GM23338 (cell line): Measurements from ENCODE around the gene SSBP2.

ENCODE experiments used
- CREB1 ChIP-seq: fragments of 250-450 bp; sonication (Bioruptor Pico); IDR thresholded peaks from 2 replicates; pipeline ENCODE4 v1.5.0; 2020; ENCODE audit warnings: low read depth, mild to moderate bottlenecking, moderate library complexity
- EZH2 ChIP-seq: fragments of 200-600 bp; sonication (generic); IDR thresholded peaks from one replicate; pipeline ENCODE4 v1.8.0; 2017; ENCODE audit warnings: antibody characterized with exemption, mild to moderate bottlenecking, low read depth; ENCODE audit not compliant: unreplicated experiment
- EZH2phosphoT487 ChIP-seq: fragments of 200-600 bp; sonication (generic); IDR thresholded peaks from one replicate; pipeline ENCODE4 v1.8.1; 2018; ENCODE audit warnings: antibody characterized with exemption; ENCODE audit not compliant: unreplicated experiment
- JUNB ChIP-seq: IDR thresholded peaks from one replicate; pipeline ENCODE4 v1.6.1; 2016; ENCODE audit warnings: antibody characterized with exemption; ENCODE audit not compliant: unreplicated experiment
- POLR2AphosphoS5 ChIP-seq: IDR thresholded peaks from 2 replicates; pipeline ENCODE4 v1.6.1; 2016; ENCODE audit warnings: antibody characterized with exemption, low read depth
- ZNF114 ChIP-seq: fragments of 250-450 bp; sonication (Bioruptor Pico); IDR thresholded peaks from 2 replicates; pipeline ENCODE4 v1.5.0; 2020; ENCODE audit warnings: mild to moderate bottlenecking, moderate library complexity
- TF ChIP-seq, protein P1 (sequence below), 2 experiments: fragments of 200-600 bp in 1 of 2; sonication (generic) in 1 of 2; conservative IDR thresholded peaks; 2 replicates each; pipeline versions ENCODE4 v1.5.1 to v1.6.1; 2016 to 2017; ENCODE audit warnings: antibody characterized with exemption in 2 of 2, low read depth in 2 of 2, mild to moderate bottlenecking in 2 of 2, moderate library complexity in 1 of 2
- TF ChIP-seq, protein P2 (sequence below): IDR thresholded peaks from one replicate; pipeline ENCODE4 v1.6.1; 2018; ENCODE audit warnings: antibody characterized with exemption; ENCODE audit not compliant: unreplicated experiment
- TF ChIP-seq, protein P3 (sequence below): fragments of 250-450 bp; sonication (Bioruptor Pico); IDR thresholded peaks from 2 replicates; pipeline ENCODE4 v1.5.0; 2020; ENCODE audit warnings: mild to moderate bottlenecking, moderate library complexity

- TF ChIP-seq, protein P1, sequence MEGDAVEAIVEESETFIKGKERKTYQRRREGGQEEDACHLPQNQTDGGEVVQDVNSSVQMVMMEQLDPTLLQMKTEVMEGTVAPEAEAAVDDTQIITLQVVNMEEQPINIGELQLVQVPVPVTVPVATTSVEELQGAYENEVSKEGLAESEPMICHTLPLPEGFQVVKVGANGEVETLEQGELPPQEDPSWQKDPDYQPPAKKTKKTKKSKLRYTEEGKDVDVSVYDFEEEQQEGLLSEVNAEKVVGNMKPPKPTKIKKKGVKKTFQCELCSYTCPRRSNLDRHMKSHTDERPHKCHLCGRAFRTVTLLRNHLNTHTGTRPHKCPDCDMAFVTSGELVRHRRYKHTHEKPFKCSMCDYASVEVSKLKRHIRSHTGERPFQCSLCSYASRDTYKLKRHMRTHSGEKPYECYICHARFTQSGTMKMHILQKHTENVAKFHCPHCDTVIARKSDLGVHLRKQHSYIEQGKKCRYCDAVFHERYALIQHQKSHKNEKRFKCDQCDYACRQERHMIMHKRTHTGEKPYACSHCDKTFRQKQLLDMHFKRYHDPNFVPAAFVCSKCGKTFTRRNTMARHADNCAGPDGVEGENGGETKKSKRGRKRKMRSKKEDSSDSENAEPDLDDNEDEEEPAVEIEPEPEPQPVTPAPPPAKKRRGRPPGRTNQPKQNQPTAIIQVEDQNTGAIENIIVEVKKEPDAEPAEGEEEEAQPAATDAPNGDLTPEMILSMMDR (conservative IDR thresholded peaks at IDR 0.05; ENCODE audit: low read depth in 2 of 2): no peak
- TF ChIP-seq EZH2phosphoT487: no peak
- TF ChIP-seq POLR2AphosphoS5: no peak
- no peak for TF ChIP-seq ZNF114
- TF ChIP-seq, protein P2, sequence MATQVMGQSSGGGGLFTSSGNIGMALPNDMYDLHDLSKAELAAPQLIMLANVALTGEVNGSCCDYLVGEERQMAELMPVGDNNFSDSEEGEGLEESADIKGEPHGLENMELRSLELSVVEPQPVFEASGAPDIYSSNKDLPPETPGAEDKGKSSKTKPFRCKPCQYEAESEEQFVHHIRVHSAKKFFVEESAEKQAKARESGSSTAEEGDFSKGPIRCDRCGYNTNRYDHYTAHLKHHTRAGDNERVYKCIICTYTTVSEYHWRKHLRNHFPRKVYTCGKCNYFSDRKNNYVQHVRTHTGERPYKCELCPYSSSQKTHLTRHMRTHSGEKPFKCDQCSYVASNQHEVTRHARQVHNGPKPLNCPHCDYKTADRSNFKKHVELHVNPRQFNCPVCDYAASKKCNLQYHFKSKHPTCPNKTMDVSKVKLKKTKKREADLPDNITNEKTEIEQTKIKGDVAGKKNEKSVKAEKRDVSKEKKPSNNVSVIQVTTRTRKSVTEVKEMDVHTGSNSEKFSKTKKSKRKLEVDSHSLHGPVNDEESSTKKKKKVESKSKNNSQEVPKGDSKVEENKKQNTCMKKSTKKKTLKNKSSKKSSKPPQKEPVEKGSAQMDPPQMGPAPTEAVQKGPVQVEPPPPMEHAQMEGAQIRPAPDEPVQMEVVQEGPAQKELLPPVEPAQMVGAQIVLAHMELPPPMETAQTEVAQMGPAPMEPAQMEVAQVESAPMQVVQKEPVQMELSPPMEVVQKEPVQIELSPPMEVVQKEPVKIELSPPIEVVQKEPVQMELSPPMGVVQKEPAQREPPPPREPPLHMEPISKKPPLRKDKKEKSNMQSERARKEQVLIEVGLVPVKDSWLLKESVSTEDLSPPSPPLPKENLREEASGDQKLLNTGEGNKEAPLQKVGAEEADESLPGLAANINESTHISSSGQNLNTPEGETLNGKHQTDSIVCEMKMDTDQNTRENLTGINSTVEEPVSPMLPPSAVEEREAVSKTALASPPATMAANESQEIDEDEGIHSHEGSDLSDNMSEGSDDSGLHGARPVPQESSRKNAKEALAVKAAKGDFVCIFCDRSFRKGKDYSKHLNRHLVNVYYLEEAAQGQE: no peak
- TF ChIP-seq CREB1 (CRISPR knock-in tag): no peak
- no peak for TF ChIP-seq EZH2
- no peak for TF ChIP-seq JUNB
- TF ChIP-seq, protein P3, sequence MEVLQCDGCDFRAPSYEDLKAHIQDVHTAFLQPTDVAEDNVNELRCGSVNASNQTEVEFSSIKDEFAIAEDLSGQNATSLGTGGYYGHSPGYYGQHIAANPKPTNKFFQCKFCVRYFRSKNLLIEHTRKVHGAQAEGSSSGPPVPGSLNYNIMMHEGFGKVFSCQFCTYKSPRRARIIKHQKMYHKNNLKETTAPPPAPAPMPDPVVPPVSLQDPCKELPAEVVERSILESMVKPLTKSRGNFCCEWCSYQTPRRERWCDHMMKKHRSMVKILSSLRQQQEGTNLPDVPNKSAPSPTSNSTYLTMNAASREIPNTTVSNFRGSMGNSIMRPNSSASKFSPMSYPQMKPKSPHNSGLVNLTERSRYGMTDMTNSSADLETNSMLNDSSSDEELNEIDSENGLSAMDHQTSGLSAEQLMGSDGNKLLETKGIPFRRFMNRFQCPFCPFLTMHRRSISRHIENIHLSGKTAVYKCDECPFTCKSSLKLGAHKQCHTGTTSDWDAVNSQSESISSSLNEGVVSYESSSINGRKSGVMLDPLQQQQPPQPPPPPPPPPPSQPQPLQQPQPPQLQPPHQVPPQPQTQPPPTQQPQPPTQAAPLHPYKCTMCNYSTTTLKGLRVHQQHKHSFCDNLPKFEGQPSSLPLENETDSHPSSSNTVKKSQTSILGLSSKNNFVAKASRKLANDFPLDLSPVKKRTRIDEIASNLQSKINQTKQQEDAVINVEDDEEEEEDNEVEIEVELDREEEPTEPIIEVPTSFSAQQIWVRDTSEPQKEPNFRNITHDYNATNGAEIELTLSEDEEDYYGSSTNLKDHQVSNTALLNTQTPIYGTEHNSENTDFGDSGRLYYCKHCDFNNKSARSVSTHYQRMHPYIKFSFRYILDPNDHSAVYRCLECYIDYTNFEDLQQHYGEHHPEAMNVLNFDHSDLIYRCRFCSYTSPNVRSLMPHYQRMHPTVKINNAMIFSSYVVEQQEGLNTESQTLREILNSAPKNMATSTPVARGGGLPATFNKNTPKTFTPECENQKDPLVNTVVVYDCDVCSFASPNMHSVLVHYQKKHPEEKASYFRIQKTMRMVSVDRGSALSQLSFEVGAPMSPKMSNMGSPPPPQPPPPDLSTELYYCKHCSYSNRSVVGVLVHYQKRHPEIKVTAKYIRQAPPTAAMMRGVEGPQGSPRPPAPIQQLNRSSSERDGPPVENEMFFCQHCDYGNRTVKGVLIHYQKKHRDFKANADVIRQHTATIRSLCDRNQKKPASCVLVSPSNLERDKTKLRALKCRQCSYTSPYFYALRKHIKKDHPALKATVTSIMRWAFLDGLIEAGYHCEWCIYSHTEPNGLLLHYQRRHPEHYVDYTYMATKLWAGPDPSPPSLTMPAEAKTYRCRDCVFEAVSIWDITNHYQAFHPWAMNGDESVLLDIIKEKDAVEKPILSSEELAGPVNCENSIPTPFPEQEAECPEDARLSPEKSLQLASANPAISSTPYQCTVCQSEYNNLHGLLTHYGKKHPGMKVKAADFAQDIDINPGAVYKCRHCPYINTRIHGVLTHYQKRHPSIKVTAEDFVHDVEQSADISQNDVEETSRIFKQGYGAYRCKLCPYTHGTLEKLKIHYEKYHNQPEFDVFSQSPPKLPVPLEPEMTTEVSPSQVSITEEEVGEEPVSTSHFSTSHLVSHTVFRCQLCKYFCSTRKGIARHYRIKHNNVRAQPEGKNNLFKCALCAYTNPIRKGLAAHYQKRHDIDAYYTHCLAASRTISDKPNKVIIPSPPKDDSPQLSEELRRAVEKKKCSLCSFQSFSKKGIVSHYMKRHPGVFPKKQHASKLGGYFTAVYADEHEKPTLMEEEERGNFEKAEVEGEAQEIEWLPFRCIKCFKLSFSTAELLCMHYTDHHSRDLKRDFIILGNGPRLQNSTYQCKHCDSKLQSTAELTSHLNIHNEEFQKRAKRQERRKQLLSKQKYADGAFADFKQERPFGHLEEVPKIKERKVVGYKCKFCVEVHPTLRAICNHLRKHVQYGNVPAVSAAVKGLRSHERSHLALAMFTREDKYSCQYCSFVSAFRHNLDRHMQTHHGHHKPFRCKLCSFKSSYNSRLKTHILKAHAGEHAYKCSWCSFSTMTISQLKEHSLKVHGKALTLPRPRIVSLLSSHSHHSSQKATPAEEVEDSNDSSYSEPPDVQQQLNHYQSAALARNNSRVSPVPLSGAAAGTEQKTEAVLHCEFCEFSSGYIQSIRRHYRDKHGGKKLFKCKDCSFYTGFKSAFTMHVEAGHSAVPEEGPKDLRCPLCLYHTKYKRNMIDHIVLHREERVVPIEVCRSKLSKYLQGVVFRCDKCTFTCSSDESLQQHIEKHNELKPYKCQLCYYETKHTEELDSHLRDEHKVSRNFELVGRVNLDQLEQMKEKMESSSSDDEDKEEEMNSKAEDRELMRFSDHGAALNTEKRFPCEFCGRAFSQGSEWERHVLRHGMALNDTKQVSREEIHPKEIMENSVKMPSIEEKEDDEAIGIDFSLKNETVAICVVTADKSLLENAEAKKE: no peak
These were observed 32.6 kb downstream of the SSBP2 start for GRCh38 chr5:81718300-81718699.
